Measurements from ENCODE around the gene KIFBP. TPM values are rescaled to one million over a fixed set of nuclear protein-coding genes. Genes with fewer than 3 reads are reported as not detected.

The KIFBP gene
- total and polyA plus RNA-seq, 9 of the 15 experiments (the other 6 are each of a cell fraction or from before 2014, with no cell fraction given), result 5.6 to 23.2 (median 14.8) TPM

Other genes with a start within 250 kb of the KIFBP start
- gene STOX1, start 161.3 kb upstream of the KIFBP start, total RNA-seq (2014; rRNA removed), result 0.09 and 0.16 TPM in 2 replicates
- gene STOX1, start 161.3 kb upstream of the KIFBP start, total RNA-seq (2014; rRNA removed; fragmentation: Illumina TruSeq; extraction: Trizol), result 0.47 and 0.48 TPM in 2 replicates
- gene STOX1, start 161.3 kb upstream of the KIFBP start, total RNA-seq (2015; rRNA removed; fragmentation: Illumina TruSeq; extraction: Trizol), result 0.87 and 0.98 TPM in 2 replicates
- 0.29 and 0.42 TPM in 2 replicates for gene STOX1, start 161.3 kb upstream of the KIFBP start, total RNA-seq (2021)
- 0.23 and 0.39 TPM in 2 replicates for gene STOX1, start 161.3 kb upstream of the KIFBP start, polyA plus RNA-seq (2011; rRNA removed)
- 0.29 and 0.36 TPM in 2 replicates for gene STOX1, start 161.3 kb upstream of the KIFBP start, polyA plus RNA-seq (2014; fragmentation: Illumina TruSeq; extraction: Trizol)
- under 1 TPM; 0.13 to 0.20 TPM for gene STOX1, start 161.3 kb upstream of the KIFBP start, polyA plus RNA-seq (2014; fragmentation: Nextera tagmentation; extraction: Ambion mirVana)
- 0.09 and 1.1 TPM in 2 replicates for gene STOX1, start 161.3 kb upstream of the KIFBP start, polyA plus RNA-seq (2014; rRNA removed)
- 48.0 and 50.0 TPM in 2 replicates for gene DDX50, start 87.5 kb upstream of the KIFBP start, total RNA-seq (2014; rRNA removed)
- gene DDX50, start 87.5 kb upstream of the KIFBP start, total RNA-seq (2014; rRNA removed; fragmentation: Illumina TruSeq; extraction: Trizol), result 86.8 and 98.5 TPM in 2 replicates
- gene DDX50, start 87.5 kb upstream of the KIFBP start, total RNA-seq (2015; rRNA removed; fragmentation: Illumina TruSeq; extraction: Trizol), result 67.7 and 72.0 TPM in 2 replicates
- gene DDX50, start 87.5 kb upstream of the KIFBP start, total RNA-seq (2021), result 52.8 and 54.4 TPM in 2 replicates
- 58.8 and 79.3 TPM in 2 replicates for gene DDX50, start 87.5 kb upstream of the KIFBP start, polyA plus RNA-seq (2011; rRNA removed)
- 62.1 and 72.9 TPM in 2 replicates for gene DDX50, start 87.5 kb upstream of the KIFBP start, polyA plus RNA-seq (2014; fragmentation: Illumina TruSeq; extraction: Trizol)
- 10 to 100 TPM; 36.7 to 57.4 TPM for gene DDX50, start 87.5 kb upstream of the KIFBP start, polyA plus RNA-seq (2014; fragmentation: Nextera tagmentation; extraction: Ambion mirVana)
- 41.9 and 53.0 TPM in 2 replicates for gene DDX50, start 87.5 kb upstream of the KIFBP start, polyA plus RNA-seq (2014; rRNA removed)
- 278 and 289 TPM in 2 replicates for gene DDX21, start 32.6 kb upstream of the KIFBP start, total RNA-seq (2014; rRNA removed)
- gene DDX21, start 32.6 kb upstream of the KIFBP start, total RNA-seq (2014; rRNA removed; fragmentation: Illumina TruSeq; extraction: Trizol), result 320 and 383 TPM in 2 replicates
- 278 and 305 TPM in 2 replicates for gene DDX21, start 32.6 kb upstream of the KIFBP start, total RNA-seq (2015; rRNA removed; fragmentation: Illumina TruSeq; extraction: Trizol)
- 250 and 281 TPM in 2 replicates for gene DDX21, start 32.6 kb upstream of the KIFBP start, total RNA-seq (2021)
- 160 and 257 TPM in 2 replicates for gene DDX21, start 32.6 kb upstream of the KIFBP start, polyA plus RNA-seq (2011; rRNA removed)
- 317 and 365 TPM in 2 replicates for gene DDX21, start 32.6 kb upstream of the KIFBP start, polyA plus RNA-seq (2014; fragmentation: Illumina TruSeq; extraction: Trizol)
- gene DDX21, start 32.6 kb upstream of the KIFBP start, polyA plus RNA-seq (2014; fragmentation: Nextera tagmentation; extraction: Ambion mirVana), result 100 to 1,000 TPM; 143 to 156 TPM
- 237 and 254 TPM in 2 replicates for gene DDX21, start 32.6 kb upstream of the KIFBP start, polyA plus RNA-seq (2014; rRNA removed)
- gene SRGN, start 99.3 kb downstream of the KIFBP start, total RNA-seq (2014; rRNA removed), result 147 and 180 TPM in 2 replicates
- gene SRGN, start 99.3 kb downstream of the KIFBP start, total RNA-seq (2014; rRNA removed; fragmentation: Illumina TruSeq; extraction: Trizol), result 256 and 289 TPM in 2 replicates
- 149 and 165 TPM in 2 replicates for gene SRGN, start 99.3 kb downstream of the KIFBP start, total RNA-seq (2015; rRNA removed; fragmentation: Illumina TruSeq; extraction: Trizol)
- gene SRGN, start 99.3 kb downstream of the KIFBP start, total RNA-seq (2021), result 173 and 193 TPM in 2 replicates
- 124 and 136 TPM in 2 replicates for gene SRGN, start 99.3 kb downstream of the KIFBP start, polyA plus RNA-seq (2011; rRNA removed)
- 259 and 284 TPM in 2 replicates for gene SRGN, start 99.3 kb downstream of the KIFBP start, polyA plus RNA-seq (2014; fragmentation: Illumina TruSeq; extraction: Trizol)
- gene SRGN, start 99.3 kb downstream of the KIFBP start, polyA plus RNA-seq (2014; fragmentation: Nextera tagmentation; extraction: Ambion mirVana), result 100 to 1,000 TPM; 275 to 304 TPM
- gene SRGN, start 99.3 kb downstream of the KIFBP start, polyA plus RNA-seq (2014; rRNA removed), result 169 and 189 TPM in 2 replicates
- 41.7 and 47.1 TPM in 2 replicates for gene VPS26A, start 135.4 kb downstream of the KIFBP start, total RNA-seq (2014; rRNA removed)
- 61.6 and 78.9 TPM in 2 replicates for gene VPS26A, start 135.4 kb downstream of the KIFBP start, total RNA-seq (2014; rRNA removed; fragmentation: Illumina TruSeq; extraction: Trizol)
- gene VPS26A, start 135.4 kb downstream of the KIFBP start, total RNA-seq (2015; rRNA removed; fragmentation: Illumina TruSeq; extraction: Trizol), result 52.7 and 58.7 TPM in 2 replicates
- 80.9 and 83.1 TPM in 2 replicates for gene VPS26A, start 135.4 kb downstream of the KIFBP start, total RNA-seq (2021)
- 36.9 and 64.0 TPM in 2 replicates for gene VPS26A, start 135.4 kb downstream of the KIFBP start, polyA plus RNA-seq (2011; rRNA removed)
- 81.9 and 85.9 TPM in 2 replicates for gene VPS26A, start 135.4 kb downstream of the KIFBP start, polyA plus RNA-seq (2014; fragmentation: Illumina TruSeq; extraction: Trizol)
- gene VPS26A, start 135.4 kb downstream of the KIFBP start, polyA plus RNA-seq (2014; fragmentation: Nextera tagmentation; extraction: Ambion mirVana), result 100 to 1,000 TPM; 117 to 137 TPM
- 63.2 and 69.3 TPM in 2 replicates for gene VPS26A, start 135.4 kb downstream of the KIFBP start, polyA plus RNA-seq (2014; rRNA removed)
- gene SUPV3L1, start 191.4 kb downstream of the KIFBP start, total RNA-seq (2014; rRNA removed), result 69.9 and 81.4 TPM in 2 replicates
- 97.2 and 109 TPM in 2 replicates for gene SUPV3L1, start 191.4 kb downstream of the KIFBP start, total RNA-seq (2014; rRNA removed; fragmentation: Illumina TruSeq; extraction: Trizol)
- 84.7 and 85.0 TPM in 2 replicates for gene SUPV3L1, start 191.4 kb downstream of the KIFBP start, total RNA-seq (2015; rRNA removed; fragmentation: Illumina TruSeq; extraction: Trizol)
- 92.6 and 103 TPM in 2 replicates for gene SUPV3L1, start 191.4 kb downstream of the KIFBP start, total RNA-seq (2021)
- gene SUPV3L1, start 191.4 kb downstream of the KIFBP start, polyA plus RNA-seq (2011; rRNA removed), result 83.3 and 94.8 TPM in 2 replicates
- gene SUPV3L1, start 191.4 kb downstream of the KIFBP start, polyA plus RNA-seq (2014; fragmentation: Illumina TruSeq; extraction: Trizol), result 116 and 156 TPM in 2 replicates
- 10 to 100 TPM; 45.2 to 66.1 TPM for gene SUPV3L1, start 191.4 kb downstream of the KIFBP start, polyA plus RNA-seq (2014; fragmentation: Nextera tagmentation; extraction: Ambion mirVana)
- 93.3 and 106 TPM in 2 replicates for gene SUPV3L1, start 191.4 kb downstream of the KIFBP start, polyA plus RNA-seq (2014; rRNA removed)
- gene HKDC1, start 231.5 kb downstream of the KIFBP start, total RNA-seq (2014; rRNA removed), result 0.12 TPM in 1 of 2 replicates, not detected in the other
- gene HKDC1, start 231.5 kb downstream of the KIFBP start, total RNA-seq (2014; rRNA removed; fragmentation: Illumina TruSeq; extraction: Trizol), result 0.19 and 0.22 TPM in 2 replicates
- gene HKDC1, start 231.5 kb downstream of the KIFBP start, total RNA-seq (2015; rRNA removed; fragmentation: Illumina TruSeq; extraction: Trizol), result 0.08 TPM in 1 of 2 replicates, not detected in the other
- 0.04 TPM in 1 of 2 replicates, not detected in the other for gene HKDC1, start 231.5 kb downstream of the KIFBP start, total RNA-seq (2021)
- gene HKDC1, start 231.5 kb downstream of the KIFBP start, polyA plus RNA-seq (2011; rRNA removed), result 0.07 TPM in 1 of 2 replicates, not detected in the other
- 0.28 TPM in 1 of 2 replicates, not detected in the other for gene HKDC1, start 231.5 kb downstream of the KIFBP start, polyA plus RNA-seq (2014; fragmentation: Illumina TruSeq; extraction: Trizol)
- gene HKDC1, start 231.5 kb downstream of the KIFBP start, polyA plus RNA-seq (2014; fragmentation: Nextera tagmentation; extraction: Ambion mirVana), result not detected
- gene HKDC1, start 231.5 kb downstream of the KIFBP start, polyA plus RNA-seq (2014; rRNA removed), result 0.15 and 0.53 TPM in 2 replicates

Measured in K562 (cell line).